SK-N-SH treated with all-trans-retinoic acid at 6 μM for 48 hours (cell line): ENCODE measurements around the gene SREK1.

ENCODE experiments used
- ARNTL ChIP-seq: fragments of 450-650 bp; formaldehyde crosslinking; IDR thresholded peaks from 2 replicates; pipeline ENCODE4 v1.5.0; 2020; ENCODE audit warnings: low read depth, mild to moderate bottlenecking, moderate library complexity, borderline replicate concordance
- RARB ChIP-seq: fragments of 250-450 bp; sonication (Bioruptor Pico); IDR thresholded peaks from 2 replicates; pipeline ENCODE4 v1.8.0; 2021; ENCODE audit warnings: mild to moderate bottlenecking, moderate library complexity
- ZFP30 ChIP-seq: fragments of 450-650 bp; formaldehyde crosslinking; IDR thresholded peaks from 2 replicates; pipeline ENCODE4 v1.5.0; 2022; ENCODE audit warnings: mild to moderate bottlenecking, moderate library complexity
- TF ChIP-seq, protein P1 (sequence below): fragments of 250-450 bp; sonication (Bioruptor Pico); IDR thresholded peaks from 2 replicates; pipeline ENCODE4 v1.5.1; 2021; ENCODE audit warnings: mild to moderate bottlenecking, moderate library complexity

DNA sequence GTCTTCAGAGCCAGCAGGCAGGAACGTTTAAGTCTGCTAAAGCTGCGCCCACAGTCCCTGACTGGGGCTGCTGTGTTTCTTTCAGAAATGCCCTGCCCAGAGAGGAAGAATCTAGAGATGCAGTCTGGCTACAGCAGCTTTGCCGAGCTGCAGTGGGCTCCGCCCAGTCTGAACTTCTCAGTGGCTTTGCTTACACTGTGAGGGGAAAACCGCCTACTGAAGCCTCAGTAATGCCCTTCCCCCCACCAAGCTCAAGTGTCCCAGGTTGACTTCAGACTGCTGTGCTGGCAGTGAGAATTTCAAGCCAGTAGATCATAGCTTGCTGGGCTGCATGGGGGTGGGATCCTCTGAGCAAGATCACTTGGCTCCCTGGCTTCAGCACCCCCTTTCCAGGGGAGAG lies 78.4 kb downstream of the SREK1 start:
- TF ChIP-seq ZFP30 (CRISPR knock-in tag) (no peak), ARNTL (CRISPR knock-in tag) (no peak), RARB (no peak)
- TF ChIP-seq, protein P1, sequence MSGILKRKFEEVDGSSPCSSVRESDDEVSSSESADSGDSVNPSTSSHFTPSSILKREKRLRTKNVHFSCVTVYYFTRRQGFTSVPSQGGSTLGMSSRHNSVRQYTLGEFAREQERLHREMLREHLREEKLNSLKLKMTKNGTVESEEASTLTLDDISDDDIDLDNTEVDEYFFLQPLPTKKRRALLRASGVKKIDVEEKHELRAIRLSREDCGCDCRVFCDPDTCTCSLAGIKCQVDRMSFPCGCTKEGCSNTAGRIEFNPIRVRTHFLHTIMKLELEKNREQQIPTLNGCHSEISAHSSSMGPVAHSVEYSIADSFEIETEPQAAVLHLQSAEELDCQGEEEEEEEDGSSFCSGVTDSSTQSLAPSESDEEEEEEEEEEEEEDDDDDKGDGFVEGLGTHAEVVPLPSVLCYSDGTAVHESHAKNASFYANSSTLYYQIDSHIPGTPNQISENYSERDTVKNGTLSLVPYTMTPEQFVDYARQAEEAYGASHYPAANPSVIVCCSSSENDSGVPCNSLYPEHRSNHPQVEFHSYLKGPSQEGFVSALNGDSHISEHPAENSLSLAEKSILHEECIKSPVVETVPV (CRISPR knock-in tag), result no peak
